GM12891 (cell line): Measurements from ENCODE around the gene HDAC4.

Source experiments
- PAX5 ChIP-seq: IDR thresholded peaks from 2 replicates; pipeline ENCODE4 v1.6.1; 2011; ENCODE audit warnings: low read length, moderate library complexity, mild to moderate bottlenecking; ENCODE audit not compliant: insufficient read depth, severe bottlenecking
- POLR2A ChIP-seq: IDR thresholded peaks from 2 replicates; pipeline ENCODE4 v1.6.1; 2011; ENCODE audit warnings: low read depth, low read length, control low read depth
- POLR2AphosphoS5 ChIP-seq: IDR thresholded peaks from 2 replicates; pipeline ENCODE4 v1.6.1; 2011; ENCODE audit warnings: low read depth, low read length, control low read depth

DNA sequence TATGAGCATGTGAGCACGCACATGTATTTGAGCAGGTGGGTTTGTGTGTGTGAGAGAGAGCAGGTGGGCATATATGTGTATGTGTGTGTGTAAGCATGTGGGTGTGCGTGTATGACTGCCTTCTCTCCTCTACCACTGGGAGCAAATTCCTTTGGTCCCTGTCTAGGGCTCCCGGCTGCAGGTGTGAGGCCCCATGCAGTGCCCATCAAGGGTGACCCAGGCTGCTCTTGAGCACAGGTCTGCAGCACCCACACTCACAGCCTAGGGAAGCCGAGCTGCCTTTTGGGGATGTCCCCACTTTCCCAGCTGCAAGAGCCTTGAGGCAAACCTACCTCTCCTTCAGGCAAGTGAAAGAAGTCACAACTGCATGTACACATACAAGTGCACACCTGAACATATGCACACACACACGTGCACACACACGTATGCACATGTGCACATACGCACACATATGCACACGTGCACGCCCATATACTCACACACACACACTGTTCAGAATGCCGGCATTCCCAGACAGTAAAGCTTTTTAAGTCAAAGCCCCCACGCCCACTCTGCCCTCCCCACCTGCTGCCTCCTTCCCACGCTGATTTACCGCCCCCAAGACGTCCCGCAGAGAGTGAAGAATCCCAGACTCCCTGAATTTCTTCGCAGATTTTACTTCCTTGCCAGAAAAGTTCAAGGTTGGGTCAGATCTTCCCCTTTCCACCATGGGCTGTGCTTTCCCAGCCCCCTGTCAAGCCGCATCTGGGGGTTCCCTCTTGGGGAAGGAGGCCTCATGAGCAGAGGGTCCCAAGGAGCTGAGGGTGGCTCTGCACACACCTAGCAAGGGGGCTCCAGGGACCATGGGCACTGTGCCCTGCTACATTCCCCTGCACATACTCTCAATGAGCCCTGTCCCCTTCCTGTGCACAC lies 382.3 kb downstream of the HDAC4 start:
- TF ChIP-seq POLR2AphosphoS5, result no peak
- TF ChIP-seq PAX5, result no peak
- no peak for TF ChIP-seq POLR2A
